Measurements from ENCODE around the gene GPR176. TPM values are rescaled to one million over a fixed set of nuclear protein-coding genes. Genes with fewer than 3 reads are reported as not detected.
"Not testable (repeated sequence)": the region's sequence is repeated elsewhere in the genome, so short reads cannot be mapped to it uniquely, and the experiment has no call there.

GPR176 gene
- total RNA-seq, 1 donor from 2014 or later = 7.2 TPM

GRCh38 chr15:39826975-39827374 lies 93.1 kb downstream of the GPR176 start:
- H3K4me1 Mint-ChIP-seq (ENCODE audit: unreplicated experiment) = peaks cover 10% of the 10 kb centered on the region
- TF ChIP-seq CTCF (conservative IDR thresholded peaks at IDR 0.05) = no peak

GRCh38 chr15:39823634-39824033 lies 96.4 kb downstream of the GPR176 start:
- no peaks in the 10 kb centered on the region for H3K27me3 Mint-ChIP-seq
- peaks cover 23% of the 10 kb centered on the region for H3K4me1 Mint-ChIP-seq (ENCODE audit: unreplicated experiment)
- DNase-seq (ENCODE audit: extremely low spot score, unreplicated experiment) = no peak
- peaks cover 13% of the 10 kb centered on the region for H3K9me3 Mint-ChIP-seq
- no peaks in the 10 kb centered on the region for H3K36me3 Mint-ChIP-seq
- H3K4me3 Mint-ChIP-seq = no peak overlapping the region
- no peak for TF ChIP-seq CTCF (conservative IDR thresholded peaks at IDR 0.05)
- no peak overlapping the region for H3K27ac Mint-ChIP-seq

More at GRCh38 chr15:39826975-39827374, 93.1 kb downstream of the GPR176 start:
- Mint-ChIP-seq H3K4me3 (no peak overlapping the region), H3K36me3 (no peaks in the 10 kb centered on the region), H3K9me3 (peaks cover 13% of the 10 kb centered on the region), H3K27ac (no peak overlapping the region), H3K27me3 (peaks cover 9% of the 10 kb centered on the region)
- no peak for DNase-seq (ENCODE audit: extremely low spot score, unreplicated experiment)

GRCh38 chr15:39820050-39820602 lies 99.9 kb downstream of the GPR176 start:
- Mint-ChIP-seq H3K4me1 (ENCODE audit: unreplicated experiment) (peaks cover 23% of the 10 kb centered on the region), H3K9me3 (peaks cover 13% of the 10 kb centered on the region), H3K27me3 (no peaks in the 10 kb centered on the region), H3K27ac (no peak overlapping the region), H3K4me3 (no peak overlapping the region), H3K36me3 (no peaks in the 10 kb centered on the region)
- DNase-seq (ENCODE audit: extremely low spot score, unreplicated experiment) = no peak
- TF ChIP-seq CTCF (conservative IDR thresholded peaks at IDR 0.05) = no peak

- Mint-ChIP-seq H3K27me3 (no peaks in the 10 kb centered on the region), H3K4me3 (no peak overlapping the region), H3K4me1 (ENCODE audit: unreplicated experiment) (peaks cover 23% of the 10 kb centered on the region), H3K36me3 (no peaks in the 10 kb centered on the region), H3K9me3 (peaks cover 13% of the 10 kb centered on the region), H3K27ac (no peak overlapping the region)
- no peak for TF ChIP-seq CTCF (conservative IDR thresholded peaks at IDR 0.05)
- no peak for DNase-seq (ENCODE audit: extremely low spot score, unreplicated experiment)
These were observed 100.5 kb downstream of the GPR176 start for GRCh38 chr15:39819533-39819932.

DNA sequence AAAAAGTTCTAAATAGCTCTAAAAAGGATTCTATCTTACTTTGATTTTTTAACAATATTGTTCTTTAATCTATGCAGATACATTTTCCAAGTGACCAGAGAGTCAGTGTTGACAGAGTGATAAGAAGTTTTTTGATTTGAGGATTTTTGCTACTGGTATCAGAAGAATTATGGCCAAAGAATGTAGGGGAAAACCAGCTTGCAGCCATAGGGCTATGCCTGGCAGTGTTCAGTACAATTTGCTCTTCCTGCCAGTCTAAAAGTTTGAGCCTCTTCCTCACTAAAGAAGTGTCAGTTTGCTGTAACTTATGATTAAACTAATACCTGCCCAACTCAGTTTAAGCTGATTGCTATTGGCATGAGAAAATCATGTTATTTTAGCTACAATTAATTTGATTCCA lies 102.2 kb downstream of the GPR176 start:
- Mint-ChIP-seq H3K4me1 (ENCODE audit: unreplicated experiment) (peaks cover 23% of the 10 kb centered on the region), H3K36me3 (no peaks in the 10 kb centered on the region), H3K4me3 (no peak overlapping the region), H3K27ac (no peak overlapping the region), H3K27me3 (no peaks in the 10 kb centered on the region), H3K9me3 (no peaks in the 10 kb centered on the region)
- TF ChIP-seq CTCF (conservative IDR thresholded peaks at IDR 0.05) = no peak
- DNase-seq (ENCODE audit: extremely low spot score, unreplicated experiment) = no peak

DNA sequence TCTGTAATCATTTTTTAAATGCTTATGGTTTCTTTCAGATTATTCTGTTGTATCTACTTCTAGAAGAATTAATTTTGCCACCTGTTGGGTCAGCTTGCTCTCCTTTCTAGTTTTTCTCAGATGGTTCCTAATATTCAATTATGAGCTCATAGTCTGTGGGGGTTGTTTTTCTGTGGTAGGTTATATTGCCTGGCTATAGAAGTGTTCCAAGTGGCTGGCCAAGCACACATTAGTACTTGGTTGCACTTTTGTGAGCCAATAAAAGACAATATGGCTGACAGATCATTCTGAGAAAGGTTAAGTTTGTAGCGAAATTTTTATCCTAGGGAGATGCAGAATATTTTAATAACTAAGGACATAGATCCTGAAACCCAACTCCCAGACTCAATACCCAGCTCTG lies 105.6 kb downstream of the GPR176 start:
- H3K27me3 Mint-ChIP-seq = no peaks in the 10 kb centered on the region
- no peak for TF ChIP-seq CTCF (conservative IDR thresholded peaks at IDR 0.05)
- no peaks in the 10 kb centered on the region for H3K36me3 Mint-ChIP-seq
- H3K4me1 Mint-ChIP-seq (ENCODE audit: unreplicated experiment) = peaks cover 8% of the 10 kb centered on the region
- DNase-seq (ENCODE audit: extremely low spot score, unreplicated experiment) = no peak
- H3K27ac Mint-ChIP-seq = no peak overlapping the region
- H3K9me3 Mint-ChIP-seq = no peaks in the 10 kb centered on the region
- no peak overlapping the region for H3K4me3 Mint-ChIP-seq

DNA sequence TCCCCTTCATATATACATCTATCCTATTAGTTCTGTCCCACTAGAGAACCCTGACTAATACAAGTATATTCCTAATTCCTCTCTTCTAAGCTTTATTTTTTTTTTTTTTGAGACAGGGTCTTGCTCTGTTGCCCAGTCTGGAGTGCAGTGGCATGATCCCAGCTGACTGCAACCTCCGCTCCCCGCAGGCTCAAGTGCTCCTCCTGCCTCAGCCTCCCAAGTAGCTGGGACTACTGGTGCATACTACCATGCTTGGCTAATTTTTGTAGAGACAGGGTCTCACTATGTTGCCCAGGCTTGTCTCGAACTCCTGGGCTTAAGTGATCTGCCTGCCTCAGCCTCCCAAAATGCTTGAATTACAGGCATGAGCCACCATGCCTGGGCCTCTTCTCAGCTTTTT lies 107.4 kb downstream of the GPR176 start:
- H3K9me3 Mint-ChIP-seq; H3K27ac Mint-ChIP-seq; DNase-seq (ENCODE audit: extremely low spot score, unreplicated experiment); H3K27me3 Mint-ChIP-seq; H3K4me3 Mint-ChIP-seq; H3K4me1 Mint-ChIP-seq (ENCODE audit: unreplicated experiment); H3K36me3 Mint-ChIP-seq: not testable (repeated sequence)

Measured in type B pancreatic cell (in vitro differentiated cells).